Activated CD8-positive, alpha-beta T cell treated with anti-CD3 and anti-CD28 coated beads, Interleukin-2, amount 10 ng/mL, durations not matched to agents 7 days and 5 days (primary cell): ENCODE measurements around the gene SIAE. TPM values are rescaled to one million over a fixed set of nuclear protein-coding genes. Genes with fewer than 3 reads are reported as not detected.
"Not testable (repeated sequence)": the region's sequence is repeated elsewhere in the genome, so short reads cannot be mapped to it uniquely, and the experiment has no call there.

Experiments
- ATAC-seq: fragments of 150-1000 bp; cut with Tn5 transposase; one replicate; pipeline ENCODE4 v1.10.0; 2021; ENCODE audit warnings: moderate library complexity
- CTCF ChIA-PET: fragments of 350-600 bp; sonication (Branson Sonifier 250); formaldehyde crosslinking; loops from one replicate; lab custom pipeline; 2021; ENCODE audit warnings: antibody characterized with exemption; lab: Charles Lee
- POLR2A ChIA-PET: fragments of 350-600 bp; sonication (Branson Sonifier 250); formaldehyde crosslinking; loops from one replicate; lab custom pipeline; 2021; ENCODE audit warnings: antibody characterized with exemption; lab: Charles Lee
- DNase-seq: peaks from one replicate; pipeline ENCODE4 v3.0.0-alpha.2; 2020
- H3K27ac Mint-ChIP-seq: one replicate; pipeline ENCODE4 v1.8.0; 2021; ENCODE audit warnings: mild to moderate bottlenecking, mixed read lengths
- H3K27me3 Mint-ChIP-seq: one replicate; pipeline ENCODE4 v1.8.0; 2021; ENCODE audit warnings: low read depth, mixed read lengths
- H3K36me3 Mint-ChIP-seq: one replicate; pipeline ENCODE4 v1.8.0; 2021; ENCODE audit warnings: low read depth, mixed read lengths
- H3K4me1 Mint-ChIP-seq: one replicate; pipeline ENCODE4 v1.8.0; 2021; ENCODE audit warnings: low read depth, mixed read lengths
- H3K4me3 Mint-ChIP-seq: one replicate; pipeline ENCODE4 v1.8.0; 2021; ENCODE audit warnings: mild to moderate bottlenecking, mixed read lengths
- H3K9me3 Mint-ChIP-seq: one replicate; pipeline ENCODE4 v1.8.0; 2022; ENCODE audit warnings: mixed read lengths; ENCODE audit not compliant: insufficient read depth
- total RNA-seq, 2 experiments: library from RNA; stranded (reverse); gene quantifications; one replicate each; pipeline ENCODE4 v1.2.3, GENCODE V29; 2021

SIAE gene
- total RNA-seq, 2 experiments from 2014 or later, result 4.8 to 5.7 TPM

- peak within 1 kb of the TSS; percentile 95 for H3K27ac Mint-ChIP-seq
- CTCF ChIA-PET, result interaction anchor here (0.8 to 2.5 kb wide), 9 partner anchors 22 to 254 kb away, joined by 3 to 16 read pairs (median 4); partner anchors contain the start of genes MSANTD2, SIAE and SPA17
- H3K9me3 Mint-ChIP-seq, result no peaks in the 10 kb centered on the region
- H3K4me1 Mint-ChIP-seq, result peaks cover 22% of the 10 kb centered on the region
- peak within 1 kb of the TSS; percentile 97 for H3K4me3 Mint-ChIP-seq
- DNase-seq (peak; percentile 88), ATAC-seq (peak; percentile 98)
- POLR2A ChIA-PET, result interaction anchor here (0.6 to 2.5 kb wide), 9 partner anchors 17 to 331 kb away, joined by 3 to 19 read pairs (median 4); partner anchors contain the start of genes CCDC15, MSANTD2, SIAE and SPA17
- H3K36me3 Mint-ChIP-seq, result peaks cover 28% of the 10 kb centered on the region
- H3K27me3 Mint-ChIP-seq, result peaks cover 10% of the 10 kb centered on the region
Measured at GRCh38 chr11:124622531-124623451, 50.7 kb downstream of the SIAE start, which contains the start of gene TBRG1. Gene TBRG1, plus strand, starts transcription at chr11:124622864. Its CDS starts 220 bp downstream, at chr11:124623084.

DNA sequence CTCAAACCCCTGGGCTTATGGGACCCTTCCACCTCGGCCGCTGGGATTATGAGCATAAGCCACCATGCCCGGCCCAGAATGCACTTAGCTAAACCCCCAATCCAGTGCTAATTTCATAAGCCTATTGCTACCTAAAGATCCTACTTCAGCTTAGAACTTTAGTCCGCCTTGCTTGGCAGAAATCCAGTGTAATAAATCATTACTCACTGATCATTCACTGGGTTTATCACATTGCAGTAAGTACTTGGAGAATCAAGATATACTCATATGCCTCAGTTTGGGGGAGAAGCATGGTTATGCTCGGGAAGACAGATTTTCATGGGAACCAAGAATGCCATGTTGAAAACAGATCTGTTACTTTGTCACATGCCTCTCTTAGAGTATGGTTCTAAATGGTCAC lies 54.7 kb downstream of the SIAE start:
- Mint-ChIP-seq H3K9me3 (no peaks in the 10 kb centered on the region), H3K4me3 (no peak overlapping the region), H3K27me3 (peaks cover 18% of the 10 kb centered on the region), H3K27ac (no peak overlapping the region), H3K4me1 (peaks cover 10% of the 10 kb centered on the region), H3K36me3 (no peaks in the 10 kb centered on the region)
- ChIA-PET CTCF (interaction anchor here (2.7 kb wide), 2 partner anchors 25 to 217 kb away, joined by 7 to 8 read pairs; no protein-coding TSS in a partner anchor), POLR2A (no interaction called here)
- DNase-seq, result no peak
- no peak for ATAC-seq

DNA sequence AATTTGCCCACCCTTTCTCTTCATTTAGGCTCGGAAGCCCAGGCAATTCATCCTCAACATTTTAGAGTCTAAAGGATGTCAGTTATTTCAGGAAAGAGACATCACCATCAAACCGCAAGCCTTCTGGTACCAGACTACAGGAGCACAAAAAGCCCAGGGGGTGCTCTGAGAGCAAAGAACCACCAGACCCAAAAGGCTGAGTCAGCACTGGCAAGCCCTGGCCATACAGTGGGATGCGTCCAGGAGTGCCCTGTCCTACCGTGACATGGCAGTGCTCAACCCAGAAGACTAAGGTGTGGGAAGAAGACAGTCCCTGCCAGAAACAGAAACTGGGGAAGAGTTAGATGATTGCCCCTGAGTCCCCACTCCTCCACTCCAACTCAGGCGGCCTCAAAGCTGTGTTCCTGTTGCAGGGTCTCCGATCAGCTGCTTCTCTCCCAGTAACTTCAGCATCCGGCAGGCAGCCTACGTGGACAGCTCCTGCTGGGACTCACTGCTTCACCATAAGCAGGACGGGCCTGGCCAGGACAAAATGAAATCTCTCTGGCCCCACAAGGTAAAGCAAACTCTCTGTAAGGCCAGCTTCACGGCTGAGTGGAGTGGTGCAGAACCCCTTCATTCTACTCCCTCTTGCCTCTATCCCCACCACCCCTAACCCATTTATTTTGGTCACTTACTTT lies 60.8 kb downstream of the SIAE start:
- H3K4me3 Mint-ChIP-seq, result no peak overlapping the region
- peaks cover 10% of the 10 kb centered on the region for H3K27me3 Mint-ChIP-seq
- DNase-seq (no peak), ATAC-seq (no peak)
- no peaks in the 10 kb centered on the region for H3K9me3 Mint-ChIP-seq
- ChIA-PET CTCF (no interaction called here), POLR2A (interaction anchor here (0.7 kb wide), 1 partner anchor 1602 kb away, joined by 3 read pairs; no protein-coding TSS in a partner anchor)
- no peak overlapping the region for H3K27ac Mint-ChIP-seq
- H3K36me3 Mint-ChIP-seq, result no peaks in the 10 kb centered on the region
- H3K4me1 Mint-ChIP-seq, result peaks cover 15% of the 10 kb centered on the region

GRCh38 chr11:124612045-124612444 lies 61.5 kb downstream of the SIAE start:
- no peaks in the 10 kb centered on the region for H3K36me3 Mint-ChIP-seq
- POLR2A ChIA-PET, result interaction anchor here (0.7 kb wide), 1 partner anchor 1603 kb away, joined by 3 read pairs; no protein-coding TSS in a partner anchor
- DNase-seq (peak; percentile 61), ATAC-seq (peak; percentile 92)
- H3K27ac Mint-ChIP-seq, result peak overlapping the region; percentile 62
- peaks cover 15% of the 10 kb centered on the region for H3K4me1 Mint-ChIP-seq
- H3K4me3 Mint-ChIP-seq, result no peak overlapping the region
- H3K27me3 Mint-ChIP-seq, result peaks cover 6% of the 10 kb centered on the region
- CTCF ChIA-PET, result no interaction called here
- no peaks in the 10 kb centered on the region for H3K9me3 Mint-ChIP-seq

DNA sequence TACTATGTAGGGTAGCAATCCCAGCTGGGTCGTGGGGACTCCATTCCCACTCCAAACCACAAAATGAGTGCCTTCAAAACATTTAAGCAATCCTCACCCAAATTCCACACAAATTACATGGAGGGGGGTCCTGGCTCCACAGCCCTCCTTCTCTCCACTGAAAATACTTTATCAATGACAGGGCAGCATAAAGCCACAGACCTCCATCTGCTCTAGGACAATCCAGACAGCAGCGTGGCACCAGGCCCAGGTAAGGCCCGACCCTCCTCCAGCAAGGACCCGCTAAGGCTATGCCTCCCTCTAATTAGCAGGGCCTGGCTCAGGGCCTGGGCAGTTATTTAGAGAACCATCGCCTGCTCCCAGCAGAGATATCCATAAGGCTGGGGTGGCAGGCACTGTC lies 62.5 kb downstream of the SIAE start, which contains the start of gene PANX3:
PANX3 (plus strand) TSS at position 365 of the 400 bp plus-strand sequence. CDS start 129 bp downstream, outside the sequence.
- DNase-seq (no peak), ATAC-seq (no peak)
- Mint-ChIP-seq H3K9me3 (no peaks in the 10 kb centered on the region), H3K27me3 (peaks cover 6% of the 10 kb centered on the region), H3K4me3 (no peak within 1 kb of the TSS), H3K36me3 (no peaks in the 10 kb centered on the region), H3K27ac (peak within 1 kb of the TSS; percentile 62), H3K4me1 (peaks cover 15% of the 10 kb centered on the region)
- ChIA-PET CTCF (interaction anchor here (0.9 kb wide), 1 partner anchor 153 kb away, joined by 3 read pairs; no protein-coding TSS in a partner anchor), POLR2A (no interaction called here)

DNA sequence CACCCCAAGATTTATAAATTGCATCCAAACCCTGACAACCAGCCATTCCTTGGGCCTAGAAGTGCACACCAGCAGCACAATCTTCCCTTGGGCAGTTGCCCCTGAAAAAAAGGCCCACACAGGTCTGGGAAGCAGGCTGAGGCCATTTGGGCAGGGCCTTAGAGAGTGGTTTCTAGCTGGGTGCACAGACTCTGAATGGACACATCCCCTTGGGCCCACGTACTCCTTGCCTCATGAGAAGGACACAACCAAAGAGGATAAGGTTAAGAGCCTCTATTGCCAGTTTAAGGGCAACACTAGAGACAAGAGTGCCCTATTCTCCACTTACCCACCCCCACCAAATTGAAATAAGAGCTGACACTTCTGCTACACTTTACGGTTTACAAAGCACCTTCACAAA lies 63.2 kb downstream of the SIAE start:
- no peak overlapping the region for H3K27ac Mint-ChIP-seq
- POLR2A ChIA-PET, result no interaction called here

GRCh38 chr11:124608147-124608546 lies 65.4 kb downstream of the SIAE start:
- H3K9me3 Mint-ChIP-seq, result no peaks in the 10 kb centered on the region
- H3K4me3 Mint-ChIP-seq, result no peak overlapping the region
- DNase-seq (no peak), ATAC-seq (no peak)
- no peaks in the 10 kb centered on the region for H3K36me3 Mint-ChIP-seq
- H3K27ac Mint-ChIP-seq, result no peak overlapping the region
- H3K4me1 Mint-ChIP-seq, result peaks cover 12% of the 10 kb centered on the region
- ChIA-PET POLR2A (no interaction called here), CTCF (interaction anchor here (1.3 kb wide), 1 partner anchor 22 kb away, joined by 4 read pairs; no protein-coding TSS in a partner anchor)
- no peaks in the 10 kb centered on the region for H3K27me3 Mint-ChIP-seq

More for the DNA sequence above, 63.2 kb downstream of the SIAE start:
- DNase-seq (no peak), ATAC-seq (no peak)
- no peaks in the 10 kb centered on the region for H3K36me3 Mint-ChIP-seq
- no peak overlapping the region for H3K4me3 Mint-ChIP-seq
- CTCF ChIA-PET, result interaction anchor here (0.9 to 1.0 kb wide), 2 partner anchors 17 to 153 kb away, joined by 3 read pairs; no protein-coding TSS in a partner anchor
- peaks cover 15% of the 10 kb centered on the region for H3K4me1 Mint-ChIP-seq
- no peaks in the 10 kb centered on the region for H3K9me3 Mint-ChIP-seq
- peaks cover 4% of the 10 kb centered on the region for H3K27me3 Mint-ChIP-seq

- Mint-ChIP-seq H3K4me3 (no peak overlapping the region), H3K36me3 (no peaks in the 10 kb centered on the region), H3K4me1 (no peaks in the 10 kb centered on the region), H3K27ac (no peak overlapping the region), H3K9me3 (no peaks in the 10 kb centered on the region), H3K27me3 (peaks cover 5% of the 10 kb centered on the region)
- ChIA-PET POLR2A (no interaction called here), CTCF (no interaction called here)
- ATAC-seq, result no peak
- no peak for DNase-seq
Measured at GRCh38 chr11:124605719-124606118, 67.8 kb downstream of the SIAE start.

- H3K4me3 Mint-ChIP-seq, H3K4me1 Mint-ChIP-seq, H3K9me3 Mint-ChIP-seq, DNase-seq, ATAC-seq, H3K27ac Mint-ChIP-seq, CTCF ChIA-PET, H3K36me3 Mint-ChIP-seq: not testable (repeated sequence)
- H3K27me3 Mint-ChIP-seq, result peaks cover 12% of the 10 kb centered on the region
- POLR2A ChIA-PET, result interaction anchor here (0.5 kb wide), 1 partner anchor 11 kb away, joined by 3 read pairs; no protein-coding TSS in a partner anchor
Measured at GRCh38 chr11:124602723-124603122, 70.8 kb downstream of the SIAE start.

DNA sequence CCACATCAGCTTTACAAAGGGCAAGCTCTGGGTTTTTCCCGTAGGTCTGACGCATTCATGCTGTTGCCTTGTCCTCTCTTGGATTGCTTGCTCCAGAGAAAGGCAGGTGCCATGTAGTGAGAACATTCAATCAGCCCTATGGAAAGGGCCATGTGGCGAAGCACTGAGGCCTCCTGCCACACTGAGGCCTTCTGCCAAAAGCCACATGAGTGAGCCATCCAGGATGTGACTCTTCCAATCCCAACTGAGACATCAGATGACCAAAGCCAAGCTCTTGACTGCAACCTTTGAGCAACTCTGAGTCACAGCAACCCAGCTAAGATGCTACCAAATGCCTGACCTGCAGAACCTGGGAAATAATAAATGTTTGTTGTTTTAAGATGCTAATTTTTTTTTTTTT lies 71.3 kb downstream of the SIAE start:
- Mint-ChIP-seq H3K4me3 (no peak overlapping the region), H3K27ac (no peak overlapping the region), H3K27me3 (peaks cover 17% of the 10 kb centered on the region), H3K4me1 (no peaks in the 10 kb centered on the region), H3K36me3 (no peaks in the 10 kb centered on the region), H3K9me3 (no peaks in the 10 kb centered on the region)
- CTCF ChIA-PET, result no interaction called here
- DNase-seq, result no peak
- POLR2A ChIA-PET, result no interaction called here
- no peak for ATAC-seq

DNA sequence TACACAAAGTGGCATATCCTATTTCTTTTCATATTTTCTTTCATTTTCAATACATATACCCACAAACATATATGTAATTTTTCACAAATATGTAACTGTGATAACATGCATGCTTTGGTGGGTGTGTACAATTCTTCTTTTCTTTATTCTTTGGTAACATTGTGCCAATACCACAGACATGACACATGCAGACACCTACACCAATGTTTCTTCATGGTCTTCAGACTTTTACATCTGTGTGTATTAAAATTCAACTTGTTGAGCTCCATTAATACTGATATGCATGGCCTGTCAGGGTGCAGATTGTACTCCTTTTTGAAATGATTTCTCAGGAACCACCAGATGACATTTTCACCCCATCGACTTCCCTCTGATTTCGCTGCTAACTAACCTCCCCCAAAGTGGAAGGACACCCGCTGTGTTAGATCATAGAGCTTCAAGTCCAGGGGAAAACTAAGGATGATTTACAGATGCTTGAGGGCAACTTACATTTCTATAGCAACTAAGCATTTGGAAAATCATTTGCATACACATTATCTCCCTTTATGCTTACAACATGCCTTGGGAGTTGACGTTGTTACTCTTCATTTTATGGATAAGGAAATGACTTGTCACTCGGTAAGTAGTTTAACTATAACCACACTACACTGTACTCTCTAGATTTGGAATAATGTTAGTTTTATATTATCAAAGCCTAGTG lies 72.8 kb downstream of the SIAE start:
- no peak for DNase-seq
- CTCF ChIA-PET, result no interaction called here
- Mint-ChIP-seq H3K36me3 (no peaks in the 10 kb centered on the region), H3K4me3 (no peak overlapping the region), H3K27ac (no peak overlapping the region), H3K4me1 (no peaks in the 10 kb centered on the region), H3K27me3 (peaks cover 20% of the 10 kb centered on the region), H3K9me3 (no peaks in the 10 kb centered on the region)
- POLR2A ChIA-PET, result no interaction called here
- ATAC-seq, result no peak
